Measurements from ENCODE around the gene CLCN7.

- TF ChIP-seq, protein P1, sequence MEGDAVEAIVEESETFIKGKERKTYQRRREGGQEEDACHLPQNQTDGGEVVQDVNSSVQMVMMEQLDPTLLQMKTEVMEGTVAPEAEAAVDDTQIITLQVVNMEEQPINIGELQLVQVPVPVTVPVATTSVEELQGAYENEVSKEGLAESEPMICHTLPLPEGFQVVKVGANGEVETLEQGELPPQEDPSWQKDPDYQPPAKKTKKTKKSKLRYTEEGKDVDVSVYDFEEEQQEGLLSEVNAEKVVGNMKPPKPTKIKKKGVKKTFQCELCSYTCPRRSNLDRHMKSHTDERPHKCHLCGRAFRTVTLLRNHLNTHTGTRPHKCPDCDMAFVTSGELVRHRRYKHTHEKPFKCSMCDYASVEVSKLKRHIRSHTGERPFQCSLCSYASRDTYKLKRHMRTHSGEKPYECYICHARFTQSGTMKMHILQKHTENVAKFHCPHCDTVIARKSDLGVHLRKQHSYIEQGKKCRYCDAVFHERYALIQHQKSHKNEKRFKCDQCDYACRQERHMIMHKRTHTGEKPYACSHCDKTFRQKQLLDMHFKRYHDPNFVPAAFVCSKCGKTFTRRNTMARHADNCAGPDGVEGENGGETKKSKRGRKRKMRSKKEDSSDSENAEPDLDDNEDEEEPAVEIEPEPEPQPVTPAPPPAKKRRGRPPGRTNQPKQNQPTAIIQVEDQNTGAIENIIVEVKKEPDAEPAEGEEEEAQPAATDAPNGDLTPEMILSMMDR (IDR thresholded peaks at IDR 0.05), result no peak
- TF ChIP-seq EZH2 (IDR thresholded peaks at IDR 0.05) (no peak), EZH2phosphoT487 (IDR thresholded peaks at IDR 0.05) (no peak)
These were observed 35.6 kb downstream of the CLCN7 start for GRCh38 chr16:1439058-1439698.

Measured in neural progenitor cell (in vitro differentiated cells).